ENCODE measurements around the gene HIRA. TPM values are rescaled to one million over a fixed set of nuclear protein-coding genes. Genes with fewer than 3 reads are reported as not detected.

HIRA gene
- total RNA-seq, 2 donors from 2014 or later = 15.3 to 21.8 TPM

DNA sequence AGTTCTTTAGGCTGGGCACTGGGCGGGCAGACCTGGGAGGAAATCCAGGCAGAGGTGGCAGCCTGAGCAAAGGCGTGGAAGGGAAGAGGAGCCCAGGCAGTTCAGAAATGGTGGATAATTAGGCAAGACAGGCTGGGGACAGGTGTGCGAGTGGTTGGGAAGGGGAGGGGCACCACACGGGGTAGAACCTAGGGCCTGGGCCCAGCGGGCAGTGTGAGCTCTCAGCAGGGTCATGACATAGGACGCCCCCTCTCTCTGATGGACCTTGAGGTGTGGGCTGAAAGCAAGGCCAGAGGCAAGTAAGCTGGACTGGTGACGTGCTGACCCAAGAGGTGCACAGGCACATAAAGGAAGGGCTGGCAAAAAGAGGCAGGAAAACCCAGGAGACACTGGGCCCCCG is 40.7 kb upstream of the HIRA start:
- intact Hi-C loops (cut with DNase I) = loop anchor here (10.0 kb wide), 1 partner anchor 327 kb away; the partner anchor contains the start of gene ESS2

DNA sequence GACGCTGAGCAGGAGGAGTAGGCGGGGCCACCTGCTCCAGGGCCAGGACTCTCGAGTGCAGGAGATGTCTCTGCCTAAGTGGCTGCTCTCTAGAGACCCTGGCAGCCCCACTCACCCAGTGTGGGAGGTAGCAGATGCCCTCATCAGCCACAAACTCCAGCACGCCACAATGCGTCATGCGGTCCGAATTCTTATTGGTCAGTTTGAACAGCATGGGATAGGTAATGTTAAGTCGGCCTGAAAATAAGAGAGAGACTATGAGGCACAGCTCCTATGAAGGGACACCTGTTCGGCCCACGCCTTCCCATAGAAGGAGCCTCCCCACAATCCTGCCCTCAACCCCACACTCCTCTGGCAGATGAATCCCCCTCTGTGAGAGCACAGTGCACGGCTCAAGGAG is 40.0 kb upstream of the HIRA start:
- intact Hi-C loops (cut with DNase I) = loop anchor here (10.0 kb wide), 1 partner anchor 327 kb away; the partner anchor contains the start of gene ESS2
- 89% methylated on average over 11 of the region's 11 CpGs for WGBS
- DNase-seq (ENCODE audit: low spot score) = no peak

More for the DNA sequence above, 40.7 kb upstream of the HIRA start:
- 92% methylated on average over 8 of the region's 8 CpGs for WGBS
- TF ChIP-seq, protein P1, sequence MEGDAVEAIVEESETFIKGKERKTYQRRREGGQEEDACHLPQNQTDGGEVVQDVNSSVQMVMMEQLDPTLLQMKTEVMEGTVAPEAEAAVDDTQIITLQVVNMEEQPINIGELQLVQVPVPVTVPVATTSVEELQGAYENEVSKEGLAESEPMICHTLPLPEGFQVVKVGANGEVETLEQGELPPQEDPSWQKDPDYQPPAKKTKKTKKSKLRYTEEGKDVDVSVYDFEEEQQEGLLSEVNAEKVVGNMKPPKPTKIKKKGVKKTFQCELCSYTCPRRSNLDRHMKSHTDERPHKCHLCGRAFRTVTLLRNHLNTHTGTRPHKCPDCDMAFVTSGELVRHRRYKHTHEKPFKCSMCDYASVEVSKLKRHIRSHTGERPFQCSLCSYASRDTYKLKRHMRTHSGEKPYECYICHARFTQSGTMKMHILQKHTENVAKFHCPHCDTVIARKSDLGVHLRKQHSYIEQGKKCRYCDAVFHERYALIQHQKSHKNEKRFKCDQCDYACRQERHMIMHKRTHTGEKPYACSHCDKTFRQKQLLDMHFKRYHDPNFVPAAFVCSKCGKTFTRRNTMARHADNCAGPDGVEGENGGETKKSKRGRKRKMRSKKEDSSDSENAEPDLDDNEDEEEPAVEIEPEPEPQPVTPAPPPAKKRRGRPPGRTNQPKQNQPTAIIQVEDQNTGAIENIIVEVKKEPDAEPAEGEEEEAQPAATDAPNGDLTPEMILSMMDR (IDR thresholded peaks at IDR 0.05) = no peak
- TF ChIP-seq POLR2A (IDR thresholded peaks at IDR 0.05) (no peak), POLR2AphosphoS5 (IDR thresholded peaks at IDR 0.05) (no peak)
- Histone ChIP-seq H3K4me3 (no peak overlapping the region), H3K27me3 (replicated peaks; ENCODE audit: insufficient read depth) (no peaks in the 10 kb centered on the region), H3K36me3 (peaks cover 18 to 40% of the 10 kb centered on the region in 2 donors), H3K4me1 (replicated peaks) (no peaks in the 10 kb centered on the region), H3K9me3 (no peaks in the 10 kb centered on the region), H3K27ac (no peak overlapping the region)
- no peak for DNase-seq (ENCODE audit: low spot score)

GRCh38 chr22:19470010-19470409 is 38.5 kb upstream of the HIRA start:
- 100% methylated on average over 1 of the region's 2 CpGs for WGBS
- no peaks in the 10 kb centered on the region for H3K9me3 ChIP-seq
- intact Hi-C loops (cut with DNase I) = loop anchor here (10.0 kb wide), 1 partner anchor 325 kb away; the partner anchor contains the start of gene ESS2
- TF ChIP-seq POLR2A (IDR thresholded peaks at IDR 0.05) (no peak), POLR2AphosphoS5 (IDR thresholded peaks at IDR 0.05) (no peak)
- TF ChIP-seq, protein P1 (IDR thresholded peaks at IDR 0.05) = no peak
- no peaks in the 10 kb centered on the region for H3K27me3 ChIP-seq (replicated peaks; ENCODE audit: insufficient read depth)
- peaks cover 20 to 52% of the 10 kb centered on the region in 2 donors for H3K36me3 ChIP-seq
- H3K4me1 ChIP-seq (replicated peaks) = no peaks in the 10 kb centered on the region
- no peak for DNase-seq (ENCODE audit: low spot score)
- H3K4me3 ChIP-seq = no peak overlapping the region
- no peak overlapping the region for H3K27ac ChIP-seq

More for the DNA sequence above, 40.0 kb upstream of the HIRA start:
- Histone ChIP-seq H3K36me3 (peaks cover 19 to 45% of the 10 kb centered on the region in 2 donors), H3K4me3 (no peak overlapping the region), H3K27me3 (replicated peaks; ENCODE audit: insufficient read depth) (no peaks in the 10 kb centered on the region), H3K9me3 (no peaks in the 10 kb centered on the region), H3K4me1 (replicated peaks) (no peaks in the 10 kb centered on the region), H3K27ac (no peak overlapping the region)
- TF ChIP-seq POLR2AphosphoS5 (IDR thresholded peaks at IDR 0.05) (no peak), POLR2A (IDR thresholded peaks at IDR 0.05) (no peak)
- TF ChIP-seq, protein P1 (IDR thresholded peaks at IDR 0.05) = no peak

GRCh38 chr22:19469421-19469820 is 37.9 kb upstream of the HIRA start:
- DNase-seq (ENCODE audit: low spot score) = no peak
- Histone ChIP-seq H3K27ac (no peak overlapping the region), H3K4me1 (replicated peaks) (no peaks in the 10 kb centered on the region), H3K27me3 (replicated peaks; ENCODE audit: insufficient read depth) (no peaks in the 10 kb centered on the region), H3K36me3 (peaks cover 26 to 54% of the 10 kb centered on the region in 2 donors), H3K4me3 (no peak overlapping the region), H3K9me3 (no peaks in the 10 kb centered on the region)
- WGBS = 91% methylated on average over 7 of the region's 7 CpGs
- intact Hi-C loops (cut with DNase I) = no loop called here
- TF ChIP-seq, protein P1 (IDR thresholded peaks at IDR 0.05) = no peak
- TF ChIP-seq POLR2AphosphoS5 (IDR thresholded peaks at IDR 0.05) = no peak

GRCh38 chr22:19467912-19468311 is 36.4 kb upstream of the HIRA start:
- intact Hi-C loops (cut with DNase I) = no loop called here
- Histone ChIP-seq H3K4me1 (replicated peaks) (no peaks in the 10 kb centered on the region), H3K27ac (no peak overlapping the region), H3K36me3 (peaks cover 30 to 54% of the 10 kb centered on the region in 2 donors), H3K4me3 (no peak overlapping the region), H3K9me3 (no peaks in the 10 kb centered on the region), H3K27me3 (replicated peaks; ENCODE audit: insufficient read depth) (no peaks in the 10 kb centered on the region)
- DNase-seq (ENCODE audit: low spot score) = no peak
- TF ChIP-seq POLR2AphosphoS5 (IDR thresholded peaks at IDR 0.05) (no peak), POLR2A (IDR thresholded peaks at IDR 0.05) (no peak)
- TF ChIP-seq, protein P1 (IDR thresholded peaks at IDR 0.05) = no peak
- WGBS = 94% methylated on average over 6 of the region's 6 CpGs

Data from prostate gland (tissue), 2 donors.